ENCODE data around the gene PREX1. TPM values are rescaled to one million over a fixed set of nuclear protein-coding genes. Genes with fewer than 3 reads are reported as not detected.

The PREX1 gene
- total and polyA plus RNA-seq, 2 experiments from 2014 or later = 2.4 to 10.3 TPM

DNA sequence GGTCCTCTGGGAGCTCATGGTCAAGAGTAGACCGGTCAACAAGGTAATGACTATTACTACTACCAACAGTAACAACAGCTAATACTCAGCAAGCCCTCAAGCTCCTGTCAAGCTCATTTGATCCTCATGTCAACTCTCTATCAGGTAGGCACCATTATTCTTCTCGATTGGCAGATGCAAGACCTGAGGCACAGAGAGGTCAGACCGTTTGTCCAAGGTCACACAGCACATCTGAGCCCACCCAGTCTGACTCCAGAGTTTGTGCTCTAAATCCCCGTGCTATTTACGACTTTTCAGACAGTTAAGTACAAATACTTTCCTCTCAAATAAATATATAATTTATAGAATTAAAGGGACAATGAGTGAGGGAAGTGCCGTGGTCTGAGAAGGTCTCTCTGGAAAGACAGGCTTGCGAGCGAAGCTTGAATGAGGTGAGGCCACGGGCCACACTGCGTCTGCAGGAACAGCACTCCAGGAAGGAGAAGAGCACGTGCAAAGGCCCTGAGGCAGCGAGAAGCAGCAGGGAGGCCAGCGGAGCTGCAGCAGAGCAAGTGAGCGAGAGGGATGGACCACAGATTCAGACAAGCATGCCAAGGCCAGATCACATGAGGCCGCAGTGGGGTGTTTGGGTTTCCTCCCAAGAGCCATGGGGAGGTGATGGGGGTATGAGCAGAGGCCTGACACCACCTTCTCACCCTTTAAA, 117.3 kb downstream of the PREX1 start:
- ATAC-seq = no peak
- H3F3A ChIP-seq (replicated peaks; ENCODE audit: low read depth) = no peaks in the 10 kb centered on the region
- H3K79me2 ChIP-seq (replicated peaks; ENCODE audit: insufficient read depth) = no peaks in the 10 kb centered on the region
- H3K27ac ChIP-seq (ENCODE audit: low read depth) = no peak overlapping the region
- no peak overlapping the region for H3K4me3 ChIP-seq
- H3K4me2 ChIP-seq = no peak overlapping the region
- Mint-ChIP-seq H3K9me3 (no peaks in the 10 kb centered on the region), H3K36me3 (ENCODE audit: low read depth) (no peaks in the 10 kb centered on the region; the same call in 2 of the 3 replicates), H3K27ac (no peak overlapping the region), H3K4me1 (no peaks in the 10 kb centered on the region; the same call in 2 of the 3 replicates), H3K27me3 (ENCODE audit: insufficient read depth, low read depth, poor library complexity) (peaks cover 5% of the 10 kb centered on the region), H3K4me3 (no peak overlapping the region)
- H3K27me3 ChIP-seq (ENCODE audit: insufficient read depth) = no peaks in the 10 kb centered on the region
- H4K20me1 ChIP-seq (replicated peaks; ENCODE audit: insufficient read depth) = no peaks in the 10 kb centered on the region
- TF ChIP-seq, protein P1, sequence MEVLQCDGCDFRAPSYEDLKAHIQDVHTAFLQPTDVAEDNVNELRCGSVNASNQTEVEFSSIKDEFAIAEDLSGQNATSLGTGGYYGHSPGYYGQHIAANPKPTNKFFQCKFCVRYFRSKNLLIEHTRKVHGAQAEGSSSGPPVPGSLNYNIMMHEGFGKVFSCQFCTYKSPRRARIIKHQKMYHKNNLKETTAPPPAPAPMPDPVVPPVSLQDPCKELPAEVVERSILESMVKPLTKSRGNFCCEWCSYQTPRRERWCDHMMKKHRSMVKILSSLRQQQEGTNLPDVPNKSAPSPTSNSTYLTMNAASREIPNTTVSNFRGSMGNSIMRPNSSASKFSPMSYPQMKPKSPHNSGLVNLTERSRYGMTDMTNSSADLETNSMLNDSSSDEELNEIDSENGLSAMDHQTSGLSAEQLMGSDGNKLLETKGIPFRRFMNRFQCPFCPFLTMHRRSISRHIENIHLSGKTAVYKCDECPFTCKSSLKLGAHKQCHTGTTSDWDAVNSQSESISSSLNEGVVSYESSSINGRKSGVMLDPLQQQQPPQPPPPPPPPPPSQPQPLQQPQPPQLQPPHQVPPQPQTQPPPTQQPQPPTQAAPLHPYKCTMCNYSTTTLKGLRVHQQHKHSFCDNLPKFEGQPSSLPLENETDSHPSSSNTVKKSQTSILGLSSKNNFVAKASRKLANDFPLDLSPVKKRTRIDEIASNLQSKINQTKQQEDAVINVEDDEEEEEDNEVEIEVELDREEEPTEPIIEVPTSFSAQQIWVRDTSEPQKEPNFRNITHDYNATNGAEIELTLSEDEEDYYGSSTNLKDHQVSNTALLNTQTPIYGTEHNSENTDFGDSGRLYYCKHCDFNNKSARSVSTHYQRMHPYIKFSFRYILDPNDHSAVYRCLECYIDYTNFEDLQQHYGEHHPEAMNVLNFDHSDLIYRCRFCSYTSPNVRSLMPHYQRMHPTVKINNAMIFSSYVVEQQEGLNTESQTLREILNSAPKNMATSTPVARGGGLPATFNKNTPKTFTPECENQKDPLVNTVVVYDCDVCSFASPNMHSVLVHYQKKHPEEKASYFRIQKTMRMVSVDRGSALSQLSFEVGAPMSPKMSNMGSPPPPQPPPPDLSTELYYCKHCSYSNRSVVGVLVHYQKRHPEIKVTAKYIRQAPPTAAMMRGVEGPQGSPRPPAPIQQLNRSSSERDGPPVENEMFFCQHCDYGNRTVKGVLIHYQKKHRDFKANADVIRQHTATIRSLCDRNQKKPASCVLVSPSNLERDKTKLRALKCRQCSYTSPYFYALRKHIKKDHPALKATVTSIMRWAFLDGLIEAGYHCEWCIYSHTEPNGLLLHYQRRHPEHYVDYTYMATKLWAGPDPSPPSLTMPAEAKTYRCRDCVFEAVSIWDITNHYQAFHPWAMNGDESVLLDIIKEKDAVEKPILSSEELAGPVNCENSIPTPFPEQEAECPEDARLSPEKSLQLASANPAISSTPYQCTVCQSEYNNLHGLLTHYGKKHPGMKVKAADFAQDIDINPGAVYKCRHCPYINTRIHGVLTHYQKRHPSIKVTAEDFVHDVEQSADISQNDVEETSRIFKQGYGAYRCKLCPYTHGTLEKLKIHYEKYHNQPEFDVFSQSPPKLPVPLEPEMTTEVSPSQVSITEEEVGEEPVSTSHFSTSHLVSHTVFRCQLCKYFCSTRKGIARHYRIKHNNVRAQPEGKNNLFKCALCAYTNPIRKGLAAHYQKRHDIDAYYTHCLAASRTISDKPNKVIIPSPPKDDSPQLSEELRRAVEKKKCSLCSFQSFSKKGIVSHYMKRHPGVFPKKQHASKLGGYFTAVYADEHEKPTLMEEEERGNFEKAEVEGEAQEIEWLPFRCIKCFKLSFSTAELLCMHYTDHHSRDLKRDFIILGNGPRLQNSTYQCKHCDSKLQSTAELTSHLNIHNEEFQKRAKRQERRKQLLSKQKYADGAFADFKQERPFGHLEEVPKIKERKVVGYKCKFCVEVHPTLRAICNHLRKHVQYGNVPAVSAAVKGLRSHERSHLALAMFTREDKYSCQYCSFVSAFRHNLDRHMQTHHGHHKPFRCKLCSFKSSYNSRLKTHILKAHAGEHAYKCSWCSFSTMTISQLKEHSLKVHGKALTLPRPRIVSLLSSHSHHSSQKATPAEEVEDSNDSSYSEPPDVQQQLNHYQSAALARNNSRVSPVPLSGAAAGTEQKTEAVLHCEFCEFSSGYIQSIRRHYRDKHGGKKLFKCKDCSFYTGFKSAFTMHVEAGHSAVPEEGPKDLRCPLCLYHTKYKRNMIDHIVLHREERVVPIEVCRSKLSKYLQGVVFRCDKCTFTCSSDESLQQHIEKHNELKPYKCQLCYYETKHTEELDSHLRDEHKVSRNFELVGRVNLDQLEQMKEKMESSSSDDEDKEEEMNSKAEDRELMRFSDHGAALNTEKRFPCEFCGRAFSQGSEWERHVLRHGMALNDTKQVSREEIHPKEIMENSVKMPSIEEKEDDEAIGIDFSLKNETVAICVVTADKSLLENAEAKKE (CRISPR knock-in tag; IDR thresholded peaks at IDR 0.05) = no peak
- TF ChIP-seq, protein P2, sequence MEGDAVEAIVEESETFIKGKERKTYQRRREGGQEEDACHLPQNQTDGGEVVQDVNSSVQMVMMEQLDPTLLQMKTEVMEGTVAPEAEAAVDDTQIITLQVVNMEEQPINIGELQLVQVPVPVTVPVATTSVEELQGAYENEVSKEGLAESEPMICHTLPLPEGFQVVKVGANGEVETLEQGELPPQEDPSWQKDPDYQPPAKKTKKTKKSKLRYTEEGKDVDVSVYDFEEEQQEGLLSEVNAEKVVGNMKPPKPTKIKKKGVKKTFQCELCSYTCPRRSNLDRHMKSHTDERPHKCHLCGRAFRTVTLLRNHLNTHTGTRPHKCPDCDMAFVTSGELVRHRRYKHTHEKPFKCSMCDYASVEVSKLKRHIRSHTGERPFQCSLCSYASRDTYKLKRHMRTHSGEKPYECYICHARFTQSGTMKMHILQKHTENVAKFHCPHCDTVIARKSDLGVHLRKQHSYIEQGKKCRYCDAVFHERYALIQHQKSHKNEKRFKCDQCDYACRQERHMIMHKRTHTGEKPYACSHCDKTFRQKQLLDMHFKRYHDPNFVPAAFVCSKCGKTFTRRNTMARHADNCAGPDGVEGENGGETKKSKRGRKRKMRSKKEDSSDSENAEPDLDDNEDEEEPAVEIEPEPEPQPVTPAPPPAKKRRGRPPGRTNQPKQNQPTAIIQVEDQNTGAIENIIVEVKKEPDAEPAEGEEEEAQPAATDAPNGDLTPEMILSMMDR (conservative IDR thresholded peaks at IDR 0.05; ENCODE audit: low read depth in 2 of 2) = no peak
- TF ChIP-seq EZH2phosphoT487 (IDR thresholded peaks at IDR 0.05; ENCODE audit: unreplicated experiment) (no peak), EZH2 (IDR thresholded peaks at IDR 0.05; ENCODE audit: low read depth, unreplicated experiment) (no peak), CREB1 (CRISPR knock-in tag; IDR thresholded peaks at IDR 0.05; ENCODE audit: low read depth) (no peak), POLR2AphosphoS5 (IDR thresholded peaks at IDR 0.05; ENCODE audit: low read depth) (no peak), ZNF331 (CRISPR knock-in tag; IDR thresholded peaks at IDR 0.05; ENCODE audit: low read depth) (no peak), ZNF114 (CRISPR knock-in tag; IDR thresholded peaks at IDR 0.05) (no peak), STAT1 (IDR thresholded peaks at IDR 0.05; ENCODE audit: unreplicated experiment) (no peak), NANOG (IDR thresholded peaks at IDR 0.05; ENCODE audit: borderline replicate concordance) (no peak), JUNB (IDR thresholded peaks at IDR 0.05; ENCODE audit: unreplicated experiment) (no peak)
- TF ChIP-seq, protein P3, sequence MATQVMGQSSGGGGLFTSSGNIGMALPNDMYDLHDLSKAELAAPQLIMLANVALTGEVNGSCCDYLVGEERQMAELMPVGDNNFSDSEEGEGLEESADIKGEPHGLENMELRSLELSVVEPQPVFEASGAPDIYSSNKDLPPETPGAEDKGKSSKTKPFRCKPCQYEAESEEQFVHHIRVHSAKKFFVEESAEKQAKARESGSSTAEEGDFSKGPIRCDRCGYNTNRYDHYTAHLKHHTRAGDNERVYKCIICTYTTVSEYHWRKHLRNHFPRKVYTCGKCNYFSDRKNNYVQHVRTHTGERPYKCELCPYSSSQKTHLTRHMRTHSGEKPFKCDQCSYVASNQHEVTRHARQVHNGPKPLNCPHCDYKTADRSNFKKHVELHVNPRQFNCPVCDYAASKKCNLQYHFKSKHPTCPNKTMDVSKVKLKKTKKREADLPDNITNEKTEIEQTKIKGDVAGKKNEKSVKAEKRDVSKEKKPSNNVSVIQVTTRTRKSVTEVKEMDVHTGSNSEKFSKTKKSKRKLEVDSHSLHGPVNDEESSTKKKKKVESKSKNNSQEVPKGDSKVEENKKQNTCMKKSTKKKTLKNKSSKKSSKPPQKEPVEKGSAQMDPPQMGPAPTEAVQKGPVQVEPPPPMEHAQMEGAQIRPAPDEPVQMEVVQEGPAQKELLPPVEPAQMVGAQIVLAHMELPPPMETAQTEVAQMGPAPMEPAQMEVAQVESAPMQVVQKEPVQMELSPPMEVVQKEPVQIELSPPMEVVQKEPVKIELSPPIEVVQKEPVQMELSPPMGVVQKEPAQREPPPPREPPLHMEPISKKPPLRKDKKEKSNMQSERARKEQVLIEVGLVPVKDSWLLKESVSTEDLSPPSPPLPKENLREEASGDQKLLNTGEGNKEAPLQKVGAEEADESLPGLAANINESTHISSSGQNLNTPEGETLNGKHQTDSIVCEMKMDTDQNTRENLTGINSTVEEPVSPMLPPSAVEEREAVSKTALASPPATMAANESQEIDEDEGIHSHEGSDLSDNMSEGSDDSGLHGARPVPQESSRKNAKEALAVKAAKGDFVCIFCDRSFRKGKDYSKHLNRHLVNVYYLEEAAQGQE (IDR thresholded peaks at IDR 0.05; ENCODE audit: unreplicated experiment) = no peak
- TF ChIP-seq, protein P4, sequence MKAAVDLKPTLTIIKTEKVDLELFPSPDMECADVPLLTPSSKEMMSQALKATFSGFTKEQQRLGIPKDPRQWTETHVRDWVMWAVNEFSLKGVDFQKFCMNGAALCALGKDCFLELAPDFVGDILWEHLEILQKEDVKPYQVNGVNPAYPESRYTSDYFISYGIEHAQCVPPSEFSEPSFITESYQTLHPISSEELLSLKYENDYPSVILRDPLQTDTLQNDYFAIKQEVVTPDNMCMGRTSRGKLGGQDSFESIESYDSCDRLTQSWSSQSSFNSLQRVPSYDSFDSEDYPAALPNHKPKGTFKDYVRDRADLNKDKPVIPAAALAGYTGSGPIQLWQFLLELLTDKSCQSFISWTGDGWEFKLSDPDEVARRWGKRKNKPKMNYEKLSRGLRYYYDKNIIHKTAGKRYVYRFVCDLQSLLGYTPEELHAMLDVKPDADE (IDR thresholded peaks at IDR 0.05) = no peak
- no peak overlapping the region for H2AFZ ChIP-seq
- DNase-seq (ENCODE audit: low spot score) = no peak
- H3K36me3 ChIP-seq (ENCODE audit: insufficient read depth) = no peaks in the 10 kb centered on the region
- no peaks in the 10 kb centered on the region for H3K9me2 ChIP-seq (ENCODE audit: insufficient read depth)
- H3K4me1 ChIP-seq (ENCODE audit: insufficient read depth) = no peaks in the 10 kb centered on the region
